ENCODE data around the gene CD19.

DNA sequence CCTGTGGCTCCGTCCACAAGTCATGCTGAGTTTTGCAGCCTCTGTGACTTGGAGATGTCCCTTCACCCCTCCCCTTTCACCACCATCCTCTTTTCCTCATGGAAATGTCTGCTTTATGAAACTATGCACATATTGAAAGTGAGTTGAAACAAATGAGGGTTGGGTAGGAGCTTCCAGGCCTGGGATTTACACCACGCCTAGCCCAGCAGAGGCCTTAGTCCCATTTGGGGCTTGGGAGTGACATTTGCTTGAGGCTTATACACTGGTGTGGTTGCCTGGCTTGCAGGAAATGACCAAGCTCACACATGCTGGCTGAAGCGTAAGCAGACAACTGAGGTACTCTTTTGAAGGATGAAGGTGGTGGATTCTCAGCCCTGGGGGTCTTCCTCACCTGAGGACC lies 32.3 kb downstream of the CD19 start:
- TF ChIP-seq CTCF (IDR thresholded peaks at IDR 0.05): no peak
- no peak for TF ChIP-seq POLR2A (IDR thresholded peaks at IDR 0.05)
